ENCODE data around the gene OR10A3.

DNA sequence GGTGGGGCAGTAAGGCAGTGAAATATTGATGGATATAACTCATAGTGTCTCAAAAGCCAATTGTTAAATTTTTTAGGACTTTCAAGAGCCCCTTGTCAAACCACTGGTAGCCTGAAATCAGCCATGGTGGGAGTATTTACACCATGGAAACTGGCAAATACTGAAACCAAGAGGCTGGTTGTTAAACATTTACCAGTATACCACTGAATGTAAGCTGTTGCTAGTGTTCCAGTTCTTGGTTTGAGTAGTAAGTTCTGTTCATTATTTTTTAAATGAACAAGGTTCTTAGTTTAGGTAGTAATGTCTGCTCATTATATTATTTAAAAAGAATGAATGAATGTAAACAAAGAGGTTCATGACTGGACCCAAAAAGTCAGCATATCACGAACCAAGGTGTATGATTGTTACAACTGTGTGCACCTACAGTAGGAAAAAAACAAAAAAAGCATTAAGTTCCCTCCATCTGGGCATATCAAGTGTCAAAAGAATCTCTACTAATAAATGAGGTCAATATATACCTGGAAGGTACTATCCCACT is 41.1 kb upstream of the OR10A3 start:
- TF ChIP-seq, protein P1, sequence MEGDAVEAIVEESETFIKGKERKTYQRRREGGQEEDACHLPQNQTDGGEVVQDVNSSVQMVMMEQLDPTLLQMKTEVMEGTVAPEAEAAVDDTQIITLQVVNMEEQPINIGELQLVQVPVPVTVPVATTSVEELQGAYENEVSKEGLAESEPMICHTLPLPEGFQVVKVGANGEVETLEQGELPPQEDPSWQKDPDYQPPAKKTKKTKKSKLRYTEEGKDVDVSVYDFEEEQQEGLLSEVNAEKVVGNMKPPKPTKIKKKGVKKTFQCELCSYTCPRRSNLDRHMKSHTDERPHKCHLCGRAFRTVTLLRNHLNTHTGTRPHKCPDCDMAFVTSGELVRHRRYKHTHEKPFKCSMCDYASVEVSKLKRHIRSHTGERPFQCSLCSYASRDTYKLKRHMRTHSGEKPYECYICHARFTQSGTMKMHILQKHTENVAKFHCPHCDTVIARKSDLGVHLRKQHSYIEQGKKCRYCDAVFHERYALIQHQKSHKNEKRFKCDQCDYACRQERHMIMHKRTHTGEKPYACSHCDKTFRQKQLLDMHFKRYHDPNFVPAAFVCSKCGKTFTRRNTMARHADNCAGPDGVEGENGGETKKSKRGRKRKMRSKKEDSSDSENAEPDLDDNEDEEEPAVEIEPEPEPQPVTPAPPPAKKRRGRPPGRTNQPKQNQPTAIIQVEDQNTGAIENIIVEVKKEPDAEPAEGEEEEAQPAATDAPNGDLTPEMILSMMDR (IDR thresholded peaks at IDR 0.05): no peak
- no peak for TF ChIP-seq POLR2A (IDR thresholded peaks at IDR 0.05)

All from thyroid gland (tissue), 4 donors.